Panc1 (cell line): ENCODE results near the gene PKP4. TPM values are rescaled to one million over a fixed set of nuclear protein-coding genes. Genes with fewer than 3 reads are reported as not detected.

Experiments used
- ATAC-seq: fragments of 200-7000 bp; cut with Tn5 transposase; 2 replicates; pipeline ENCODE4 v1.9.1; 2020; ENCODE audit warnings: mild to moderate bottlenecking, moderate library complexity
- BruUV-seq: library from RNA; stranded (reverse); fragments of 400-500 nt; replicated peaks from 2 replicates; lab custom pipeline; 2021; lab: Mats Ljungman, UMichigan
- CTCF ChIA-PET: fragments of 300-600 bp; sonication (Branson Sonifier 250); formaldehyde crosslinking; loops from one replicate; lab custom pipeline; 2022; ENCODE audit warnings: antibody characterized with exemption; lab: Charles Lee
- POLR2A ChIA-PET: fragments of 300-600 bp; sonication (Branson Sonifier 250); formaldehyde crosslinking; loops from one replicate; lab custom pipeline; 2022; ENCODE audit warnings: antibody characterized with exemption; lab: Charles Lee
- DNase-seq: peaks from one replicate; pipeline ENCODE4 v3.0.0-alpha.2; 2010; ENCODE audit warnings: low read depth, low spot score
- H3K27ac ChIP-seq: 2 replicates; pipeline ENCODE4 v1.5.1; 2011; ENCODE audit warnings: mild to moderate bottlenecking, low read length, inconsistent platforms
- H3K27me3 ChIP-seq: fragments of 200-500 bp; sonication (Bioruptor generic); 2 replicates; pipeline ENCODE4 v1.6.0; 2014; ENCODE audit warnings: low read length, inconsistent platforms; ENCODE audit not compliant: control insufficient read depth, insufficient read depth
- H3K36me3 ChIP-seq: fragments of 200-500 bp; sonication (Bioruptor generic); 2 replicates; pipeline ENCODE4 v1.5.1; 2014; ENCODE audit warnings: inconsistent platforms, mild to moderate bottlenecking, low read length, moderate library complexity; ENCODE audit not compliant: control insufficient read depth, insufficient read depth
- H3K4me1 ChIP-seq: 2 replicates; pipeline ENCODE4 v1.5.1; 2011; ENCODE audit warnings: inconsistent platforms, mild to moderate bottlenecking, low read length, moderate library complexity; ENCODE audit not compliant: control insufficient read depth, insufficient read depth
- H3K4me3 ChIP-seq, 2 experiments: 2 replicates each; pipeline ENCODE4 v1.5.1; 2011 to 2012; ENCODE audit warnings: low read depth in 2 of 2, low read length in 2 of 2, mild to moderate bottlenecking in 2 of 2, inconsistent platforms in 1 of 2, moderate library complexity in 1 of 2
- H3K9me3 ChIP-seq: fragments of 200-500 bp; sonication (Bioruptor generic); 2 replicates; pipeline ENCODE4 v1.5.1; 2014; ENCODE audit warnings: low read depth, mild to moderate bottlenecking, inconsistent platforms, low read length, moderate library complexity; ENCODE audit not compliant: control insufficient read depth, insufficient read depth
- POLR2AphosphoS5 ChIP-seq: IDR thresholded peaks from 2 replicates; pipeline ENCODE4 v1.6.1; 2012; ENCODE audit warnings: mild to moderate bottlenecking, low read depth, low read length, moderate library complexity
- REST ChIP-seq, 2 experiments: IDR thresholded peaks; 2 replicates each; pipeline ENCODE4 v1.6.1; 2011 to 2012; ENCODE audit warnings: low read depth in 2 of 2, control low read depth in 1 of 2, low read length in 1 of 2, mild to moderate bottlenecking in 1 of 2, moderate library complexity in 1 of 2; ENCODE audit not compliant: insufficient read depth in 1 of 2
- SIN3A ChIP-seq: IDR thresholded peaks from 2 replicates; pipeline ENCODE4 v1.6.1; 2012; ENCODE audit warnings: low read depth, mild to moderate bottlenecking, low read length, moderate library complexity, borderline replicate concordance; ENCODE audit not compliant: insufficient read depth
- TCF7L2 ChIP-seq: IDR thresholded peaks from 2 replicates; pipeline ENCODE4 v1.6.1; 2011; ENCODE audit warnings: mild to moderate bottlenecking, low read depth, low read length, inconsistent platforms
- in situ Hi-C: cut with HindIII; loops from 2 replicates; pipeline ENCODE4 v1.10.0; 2016; ENCODE audit warnings: low sequenced_read_pairs, low pct_unique_long_range_greater_than_20kb
- intact Hi-C: fragments of 100-400 bp; cut with micrococcal nuclease; formaldehyde crosslinking; loops from one replicate; pipeline ENCODE4 v1.10.0; 2022; ENCODE audit not compliant: unreplicated experiment
- total RNA-seq: library from RNA; stranded (reverse); gene quantifications from one replicate; pipeline ENCODE4 v1.2.1, GENCODE V29; 2021; ENCODE audit not compliant: unreplicated experiment
- TF ChIP-seq, protein P1 (sequence below): fragments of 450-650 bp; IDR thresholded peaks from 2 replicates; pipeline ENCODE4 v1.5.1; 2017; ENCODE audit warnings: mild to moderate bottlenecking

PKP4 gene
- total RNA-seq, 1 experiment from 2014 or later = 81.7 TPM

- intact Hi-C loops = no loop called here
- DNase-seq = no peak
- Histone ChIP-seq H3K36me3 (no peaks in the 10 kb centered on the region), H3K9me3 (no peaks in the 10 kb centered on the region), H3K27me3 (no peaks in the 10 kb centered on the region), H3K4me1 (peaks cover 42% of the 10 kb centered on the region), H3K27ac (peak overlapping the region; percentile 34; the same call in 1 of the 2 replicates), H3K4me3 (no peak overlapping the region)
- TF ChIP-seq TCF7L2 = no peak
- TF ChIP-seq, protein P1, sequence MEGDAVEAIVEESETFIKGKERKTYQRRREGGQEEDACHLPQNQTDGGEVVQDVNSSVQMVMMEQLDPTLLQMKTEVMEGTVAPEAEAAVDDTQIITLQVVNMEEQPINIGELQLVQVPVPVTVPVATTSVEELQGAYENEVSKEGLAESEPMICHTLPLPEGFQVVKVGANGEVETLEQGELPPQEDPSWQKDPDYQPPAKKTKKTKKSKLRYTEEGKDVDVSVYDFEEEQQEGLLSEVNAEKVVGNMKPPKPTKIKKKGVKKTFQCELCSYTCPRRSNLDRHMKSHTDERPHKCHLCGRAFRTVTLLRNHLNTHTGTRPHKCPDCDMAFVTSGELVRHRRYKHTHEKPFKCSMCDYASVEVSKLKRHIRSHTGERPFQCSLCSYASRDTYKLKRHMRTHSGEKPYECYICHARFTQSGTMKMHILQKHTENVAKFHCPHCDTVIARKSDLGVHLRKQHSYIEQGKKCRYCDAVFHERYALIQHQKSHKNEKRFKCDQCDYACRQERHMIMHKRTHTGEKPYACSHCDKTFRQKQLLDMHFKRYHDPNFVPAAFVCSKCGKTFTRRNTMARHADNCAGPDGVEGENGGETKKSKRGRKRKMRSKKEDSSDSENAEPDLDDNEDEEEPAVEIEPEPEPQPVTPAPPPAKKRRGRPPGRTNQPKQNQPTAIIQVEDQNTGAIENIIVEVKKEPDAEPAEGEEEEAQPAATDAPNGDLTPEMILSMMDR = peak; percentile 17; the same call in 1 of the 2 replicates
- no TSS peak for BruUV-seq
- no peak for ATAC-seq
- in situ Hi-C loops = no loop called here
- CTCF ChIA-PET = no interaction called here
- POLR2A ChIA-PET = no interaction called here
These were observed 4.0 kb downstream of the PKP4 start for GRCh38 chr2:158460632-158461297.

DNA sequence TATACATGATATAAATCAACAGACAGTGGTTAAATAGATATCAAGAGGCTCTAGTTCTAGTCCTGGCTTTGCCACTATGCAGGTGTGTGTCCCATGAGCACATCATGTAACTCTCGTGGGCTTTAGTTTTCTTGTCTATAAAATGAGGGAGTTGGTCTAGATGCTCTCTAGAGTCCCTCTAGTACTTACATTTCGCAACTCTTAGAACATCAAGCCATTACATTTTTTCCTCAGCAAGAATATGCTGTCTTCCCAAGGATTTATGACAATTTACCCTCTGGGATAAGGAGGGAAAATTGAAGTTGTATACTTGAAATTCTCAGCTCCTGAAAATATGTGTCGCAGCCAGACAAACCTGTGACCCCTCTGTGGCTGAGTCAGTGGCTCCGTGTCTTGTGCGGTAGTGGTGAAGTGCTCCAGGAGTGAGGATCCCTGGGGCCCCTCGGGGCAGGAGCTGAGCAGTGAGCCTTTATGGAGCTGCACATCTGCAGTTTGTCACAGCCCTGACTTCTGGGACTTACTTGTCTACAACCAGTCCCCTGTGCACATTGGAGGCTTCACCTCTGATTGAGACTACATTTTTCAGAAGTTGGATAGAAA is 6.8 kb downstream of the PKP4 start:
- TF ChIP-seq SIN3A (no peak), REST (IDR thresholded peaks at IDR 0.05; ENCODE audit: insufficient read depth in 1 of 2, low read depth in 2 of 2, low read length in 1 of 2) (no peak), TCF7L2 (no peak), POLR2AphosphoS5 (no peak)
- TF ChIP-seq, protein P1 = no peak
- ATAC-seq (peak; percentile 60; the same call in 1 of the 2 replicates), DNase-seq (no peak)
- Histone ChIP-seq H3K27ac (no peak overlapping the region), H3K4me1 (peaks cover 42% of the 10 kb centered on the region), H3K27me3 (no peaks in the 10 kb centered on the region), H3K9me3 (no peaks in the 10 kb centered on the region), H3K4me3 (no peak overlapping the region), H3K36me3 (no peaks in the 10 kb centered on the region)
- intact Hi-C loops (no loop called here), in situ Hi-C loops (no loop called here)
- no TSS peak for BruUV-seq
- POLR2A ChIA-PET = no interaction called here
- CTCF ChIA-PET = no interaction called here
